OCI-LY7 (cell line): ENCODE results near the gene MRPL49. TPM values are rescaled to one million over a fixed set of nuclear protein-coding genes. Genes with fewer than 3 reads are reported as not detected.
A peak's percentile ranks its signal among the peaks of the same experiment; 100 is the strongest.

ENCODE experiments used
- BruUV-seq: library from RNA; stranded (reverse); fragments of 400-500 nt; replicated peaks from 2 replicates; lab custom pipeline; 2021; lab: Mats Ljungman, UMichigan
- CTCF ChIA-PET: fragments of 300-600 bp; sonication (Branson Sonifier 250); formaldehyde crosslinking; loops from one replicate; lab custom pipeline; 2022; ENCODE audit warnings: antibody characterized with exemption; ENCODE audit not compliant: unreplicated experiment; lab: Charles Lee
- POLR2A ChIA-PET: fragments of 300-600 bp; sonication (Branson Sonifier 250); formaldehyde crosslinking; loops from one replicate; lab custom pipeline; 2022; ENCODE audit warnings: antibody characterized with exemption; lab: Charles Lee
- DNase-seq: peaks from one replicate; pipeline ENCODE4 v3.0.0-alpha.2; 2015; ENCODE audit warnings: low spot score
- H2AFZ ChIP-seq: fragments of 200-600 bp; sonication (generic), shearing (Covaris generic); 2 replicates; pipeline ENCODE4 v1.6.1; 2014; ENCODE audit warnings: mild to moderate bottlenecking, antibody characterized with exemption, low read length, moderate library complexity
- H3K27ac ChIP-seq: fragments of 200-600 bp; sonication (generic); 2 replicates; pipeline ENCODE4 v1.5.1; 2014; ENCODE audit warnings: mixed run types, low read depth, mild to moderate bottlenecking, moderate library complexity, low read length, inconsistent platforms; ENCODE audit not compliant: poor library complexity, severe bottlenecking
- H3K36me3 ChIP-seq: fragments of 200-600 bp; sonication (generic); 2 replicates; pipeline ENCODE4 v1.6.1; 2014; ENCODE audit warnings: mild to moderate bottlenecking, antibody characterized with exemption, low read length, moderate library complexity, mixed read lengths; ENCODE audit not compliant: insufficient read depth
- H3K4me1 ChIP-seq: fragments of 200-600 bp; sonication (generic); 2 replicates; pipeline ENCODE4 v1.5.1; 2014; ENCODE audit warnings: mild to moderate bottlenecking, low read length; ENCODE audit not compliant: insufficient read depth, poor library complexity, severe bottlenecking
- H3K4me2 ChIP-seq: fragments of 200-600 bp; sonication (generic); 2 replicates; pipeline ENCODE4 v1.6.1; 2014; ENCODE audit warnings: mild to moderate bottlenecking, low read length
- H3K4me3 ChIP-seq: fragments of 200-600 bp; sonication (generic); 2 replicates; pipeline ENCODE4 v1.5.1; 2014; ENCODE audit warnings: mild to moderate bottlenecking, low read depth, low read length; ENCODE audit not compliant: poor library complexity, severe bottlenecking
- H3K79me2 ChIP-seq: fragments of 200-600 bp; sonication (generic); 2 replicates; pipeline ENCODE4 v1.6.1; 2016; ENCODE audit warnings: low read depth, mild to moderate bottlenecking, low read length, moderate library complexity, mixed read lengths; ENCODE audit not compliant: insufficient read depth
- H3K9me2 ChIP-seq: fragments of 200-600 bp; sonication (generic); 2 replicates; pipeline ENCODE4 v1.6.1; 2016; ENCODE audit warnings: mild to moderate bottlenecking, low read length, mixed read lengths; ENCODE audit not compliant: insufficient read depth
- H3K9me3 ChIP-seq: fragments of 200-600 bp; sonication (generic); 2 replicates; pipeline ENCODE4 v1.6.1; 2014; ENCODE audit warnings: mild to moderate bottlenecking, mixed run types, low read length, mixed read lengths
- H4K20me1 ChIP-seq: fragments of 200-600 bp; sonication (generic); 2 replicates; pipeline ENCODE4 v1.6.1; 2014; ENCODE audit warnings: mild to moderate bottlenecking, antibody characterized with exemption, low read length, moderate library complexity, mixed read lengths; ENCODE audit not compliant: insufficient read depth
- EZH2phosphoT487 ChIP-seq: fragments of 200-600 bp; sonication (generic); IDR thresholded peaks from 2 replicates; pipeline ENCODE4 v1.6.1; 2018; ENCODE audit warnings: low read depth, borderline replicate concordance, mild to moderate bottlenecking, mixed run types, antibody characterized with exemption, low read length, moderate library complexity, mixed read lengths
- intact Hi-C: fragments of 100-400 bp; cut with micrococcal nuclease; formaldehyde crosslinking; loops from one replicate; pipeline ENCODE4 v1.10.0; 2022; ENCODE audit not compliant: unreplicated experiment
- total RNA-seq, 2 experiments: library from RNA; depleted of rRNA in 1 of 2; stranded (reverse); fragments of >200 nt in 1 of 2; shearing (Covaris generic) in 1 of 2; gene quantifications; 2 replicates each; pipeline ENCODE4 v1.2.3, GENCODE V29; 2014 to 2022
- TF ChIP-seq, protein P1 (sequence below): fragments of 200-600 bp; sonication (generic); conservative IDR thresholded peaks from 2 replicates; pipeline ENCODE4 v1.5.1; 2014; ENCODE audit warnings: mild to moderate bottlenecking, antibody characterized with exemption, low read length, moderate library complexity, mixed read lengths

MRPL49 gene
- total RNA-seq, 2 experiments from 2014 or later = 65.2 to 81.6 TPM

DNA sequence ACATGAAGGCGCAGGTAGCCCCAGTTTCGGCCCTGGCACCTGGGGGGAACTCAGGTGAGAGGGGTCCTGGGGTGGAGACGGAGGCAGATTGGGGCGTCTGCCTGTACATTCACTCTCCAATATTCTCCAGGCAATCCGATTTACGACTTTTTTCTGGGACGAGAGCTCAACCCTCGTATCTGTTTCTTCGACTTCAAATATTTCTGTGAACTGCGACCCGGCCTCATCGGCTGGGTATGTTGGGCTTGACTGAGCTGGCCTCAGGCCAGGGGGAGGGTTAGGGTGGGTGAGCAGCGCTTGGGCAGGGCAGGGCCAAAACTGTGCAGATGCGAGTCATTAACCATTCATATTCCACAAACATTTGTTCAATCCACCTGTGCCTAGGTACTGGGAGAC lies 8.8 kb upstream of the MRPL49 start:
- H3K4me2 ChIP-seq = peak overlapping the region; percentile 91
- H4K20me1 ChIP-seq = peaks cover 8% of the 10 kb centered on the region; the same call in 1 of the 2 replicates
- H3K4me1 ChIP-seq = peaks cover 61% of the 10 kb centered on the region
- H3K9me3 ChIP-seq = no peaks in the 10 kb centered on the region
- peak overlapping the region; percentile 49; the same call in 1 of the 2 replicates for H2AFZ ChIP-seq
- no peak for DNase-seq
- intact Hi-C loops = loop anchor here (10.0 kb wide), 1 partner anchor 339 kb away; the partner anchor contains the start of gene SF1
- ChIA-PET CTCF (interaction anchor here (1.7 kb wide), 1 partner anchor 262 kb away, joined by 3 read pairs; no protein-coding TSS in a partner anchor), POLR2A (interaction anchor here (1.4 to 2.1 kb wide), 2 partner anchors 19 to 22 kb away, joined by 4 to 10 read pairs; no protein-coding TSS in a partner anchor)
- H3K79me2 ChIP-seq = peaks cover 13% of the 10 kb centered on the region
- H3K9me2 ChIP-seq = no peaks in the 10 kb centered on the region
- H3K36me3 ChIP-seq = peaks cover 54% of the 10 kb centered on the region
- no peak for TF ChIP-seq EZH2phosphoT487
- TF ChIP-seq, protein P1, sequence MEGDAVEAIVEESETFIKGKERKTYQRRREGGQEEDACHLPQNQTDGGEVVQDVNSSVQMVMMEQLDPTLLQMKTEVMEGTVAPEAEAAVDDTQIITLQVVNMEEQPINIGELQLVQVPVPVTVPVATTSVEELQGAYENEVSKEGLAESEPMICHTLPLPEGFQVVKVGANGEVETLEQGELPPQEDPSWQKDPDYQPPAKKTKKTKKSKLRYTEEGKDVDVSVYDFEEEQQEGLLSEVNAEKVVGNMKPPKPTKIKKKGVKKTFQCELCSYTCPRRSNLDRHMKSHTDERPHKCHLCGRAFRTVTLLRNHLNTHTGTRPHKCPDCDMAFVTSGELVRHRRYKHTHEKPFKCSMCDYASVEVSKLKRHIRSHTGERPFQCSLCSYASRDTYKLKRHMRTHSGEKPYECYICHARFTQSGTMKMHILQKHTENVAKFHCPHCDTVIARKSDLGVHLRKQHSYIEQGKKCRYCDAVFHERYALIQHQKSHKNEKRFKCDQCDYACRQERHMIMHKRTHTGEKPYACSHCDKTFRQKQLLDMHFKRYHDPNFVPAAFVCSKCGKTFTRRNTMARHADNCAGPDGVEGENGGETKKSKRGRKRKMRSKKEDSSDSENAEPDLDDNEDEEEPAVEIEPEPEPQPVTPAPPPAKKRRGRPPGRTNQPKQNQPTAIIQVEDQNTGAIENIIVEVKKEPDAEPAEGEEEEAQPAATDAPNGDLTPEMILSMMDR = no peak
- peak overlapping the region; percentile 73 for H3K27ac ChIP-seq
- H3K4me3 ChIP-seq = peak overlapping the region; percentile 69
- BruUV-seq = no TSS peak

DNA sequence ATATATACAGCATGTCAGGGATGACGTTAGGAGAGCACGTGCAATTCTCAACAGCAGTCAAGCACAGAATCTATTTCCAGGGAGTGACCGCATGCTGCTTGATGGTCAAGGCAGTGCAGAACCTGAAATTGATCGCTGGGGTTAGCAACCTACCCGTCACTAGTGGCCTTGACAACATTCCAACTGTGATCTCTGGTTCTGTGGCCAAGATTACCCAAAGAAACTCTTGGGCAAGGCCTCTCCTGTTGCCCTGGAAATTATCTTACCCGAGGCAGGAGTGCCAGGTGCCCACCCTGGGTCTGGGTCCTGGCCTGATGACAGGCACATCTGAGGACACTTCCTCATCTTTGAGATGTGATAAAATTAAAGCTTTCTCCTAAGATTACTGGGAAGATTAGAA lies 8.3 kb upstream of the MRPL49 start:
- BruUV-seq = no TSS peak
- Histone ChIP-seq H3K4me3 (no peak overlapping the region), H3K79me2 (peaks cover 17% of the 10 kb centered on the region), H3K36me3 (peaks cover 59% of the 10 kb centered on the region), H4K20me1 (peaks cover 8% of the 10 kb centered on the region; the same call in 1 of the 2 replicates), H3K4me1 (peaks cover 65% of the 10 kb centered on the region), H3K27ac (peak overlapping the region; percentile 73), H3K4me2 (peak overlapping the region; percentile 91), H3K9me2 (no peaks in the 10 kb centered on the region), H3K9me3 (no peaks in the 10 kb centered on the region), H2AFZ (no peak overlapping the region)
- no peak for DNase-seq
- ChIA-PET POLR2A (no interaction called here), CTCF (no interaction called here)
- no peak for TF ChIP-seq EZH2phosphoT487
- TF ChIP-seq, protein P1 = no peak
- intact Hi-C loops = loop anchor here (10.0 kb wide), 1 partner anchor 339 kb away; the partner anchor contains the start of gene SF1

DNA sequence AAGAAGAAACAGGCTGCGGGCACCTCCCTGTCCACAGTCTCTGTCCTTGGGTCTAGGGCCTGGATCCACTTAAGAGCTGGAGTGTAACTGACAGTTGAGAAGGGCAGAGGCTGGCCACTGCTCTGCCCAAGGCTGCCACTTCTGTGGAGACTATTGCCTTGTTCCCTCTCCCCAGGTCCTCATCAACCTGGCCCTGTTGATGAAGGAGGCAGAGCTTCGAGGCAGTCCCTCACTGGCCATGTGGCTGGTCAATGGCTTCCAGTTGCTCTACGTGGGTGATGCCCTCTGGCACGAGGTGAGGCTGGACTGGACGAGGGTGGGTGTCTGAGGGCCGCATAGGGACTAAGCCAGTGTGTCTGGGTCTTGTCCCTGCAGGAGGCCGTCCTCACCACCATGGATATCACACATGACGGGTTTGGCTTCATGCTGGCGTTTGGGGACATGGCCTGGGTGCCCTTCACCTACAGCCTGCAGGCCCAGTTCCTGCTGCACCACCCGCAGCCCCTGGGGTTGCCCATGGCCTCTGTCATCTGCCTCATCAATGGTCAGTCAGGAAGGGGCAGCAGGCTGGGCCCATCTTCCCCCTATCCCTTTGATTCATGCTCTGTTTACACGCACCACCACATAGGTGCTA lies 7.5 kb upstream of the MRPL49 start:
- H3K79me2 ChIP-seq = peaks cover 24% of the 10 kb centered on the region
- ChIA-PET CTCF (no interaction called here), POLR2A (no interaction called here)
- BruUV-seq = no TSS peak
- no peak overlapping the region for H3K4me3 ChIP-seq
- H3K27ac ChIP-seq = no peak overlapping the region
- peaks cover 8% of the 10 kb centered on the region; the same call in 1 of the 2 replicates for H4K20me1 ChIP-seq
- TF ChIP-seq, protein P1 = no peak
- TF ChIP-seq EZH2phosphoT487 = no peak
- no peak overlapping the region for H2AFZ ChIP-seq
- no peaks in the 10 kb centered on the region for H3K9me3 ChIP-seq
- H3K36me3 ChIP-seq = peaks cover 62% of the 10 kb centered on the region
- H3K4me1 ChIP-seq = peaks cover 74% of the 10 kb centered on the region
- intact Hi-C loops = loop anchor here (10.0 kb wide), 1 partner anchor 340 kb away; the partner anchor contains the start of gene SF1
- no peaks in the 10 kb centered on the region for H3K9me2 ChIP-seq
- no peak overlapping the region for H3K4me2 ChIP-seq
- no peak for DNase-seq
